ENCODE results near the gene LRRC4.

LRRC4 gene

GRCh38 chr7:128003167-128003566 is 28.1 kb downstream of the LRRC4 start:
- DNase-seq = no peak

GRCh38 chr7:128000854-128001265 is 30.4 kb downstream of the LRRC4 start:
- no peak for DNase-seq

- DNase-seq = no peak
Observed at GRCh38 chr7:128000048-128000447, 31.2 kb downstream of the LRRC4 start.

- no peak for DNase-seq
Observed at GRCh38 chr7:127998671-127999070, 32.6 kb downstream of the LRRC4 start.

- no peak for DNase-seq
Observed at GRCh38 chr7:127997226-127997922, 33.9 kb downstream of the LRRC4 start.

GRCh38 chr7:127996253-127997071 is 34.8 kb downstream of the LRRC4 start:
- DNase-seq = no peak

GRCh38 chr7:127995881-127996215 is 35.4 kb downstream of the LRRC4 start:
- DNase-seq = no peak

GRCh38 chr7:127995156-127995880 is 35.9 kb downstream of the LRRC4 start:
- DNase-seq = no peak

GRCh38 chr7:127993987-127994386 is 37.2 kb downstream of the LRRC4 start:
- DNase-seq = no peak

- DNase-seq = no peak
Observed at GRCh38 chr7:127993317-127993716, 37.9 kb downstream of the LRRC4 start.

GRCh38 chr7:127988751-127989150 is 42.5 kb downstream of the LRRC4 start:
- no peak for DNase-seq

GRCh38 chr7:127986581-127987521 is 44.4 kb downstream of the LRRC4 start:
- DNase-seq = no peak

- no peak for DNase-seq
Observed at GRCh38 chr7:127983804-127984332, 47.4 kb downstream of the LRRC4 start.

- no peak for DNase-seq
Observed at GRCh38 chr7:127981965-127982364, 49.3 kb downstream of the LRRC4 start.

- DNase-seq = no peak
Observed at GRCh38 chr7:127980901-127981300, 50.3 kb downstream of the LRRC4 start.

GRCh38 chr7:127979728-127980126 is 51.5 kb downstream of the LRRC4 start:
- no peak for DNase-seq

GRCh38 chr7:127979113-127979727 is 52.0 kb downstream of the LRRC4 start:
- DNase-seq = no peak

- no peak for DNase-seq
Observed at GRCh38 chr7:127978421-127978820, 52.8 kb downstream of the LRRC4 start.
